Measurements from ENCODE around the gene SCGB1C1.
"Not testable (repeated sequence)": the region's sequence is repeated elsewhere in the genome, so short reads cannot be mapped to it uniquely, and the experiment has no call there.

Gene SCGB1C1

GRCh38 chr11:192674-193128, at the start of gene SCGB1C1:
Gene SCGB1C1 (plus strand): TSS chr11:193078. CDS start chr11:193100, 22 bp downstream.
- not testable (repeated sequence) for DNase-seq

GRCh38 chr11:180242-180641, 12.6 kb upstream of the SCGB1C1 start:
- DNase-seq = not testable (repeated sequence)

DNA sequence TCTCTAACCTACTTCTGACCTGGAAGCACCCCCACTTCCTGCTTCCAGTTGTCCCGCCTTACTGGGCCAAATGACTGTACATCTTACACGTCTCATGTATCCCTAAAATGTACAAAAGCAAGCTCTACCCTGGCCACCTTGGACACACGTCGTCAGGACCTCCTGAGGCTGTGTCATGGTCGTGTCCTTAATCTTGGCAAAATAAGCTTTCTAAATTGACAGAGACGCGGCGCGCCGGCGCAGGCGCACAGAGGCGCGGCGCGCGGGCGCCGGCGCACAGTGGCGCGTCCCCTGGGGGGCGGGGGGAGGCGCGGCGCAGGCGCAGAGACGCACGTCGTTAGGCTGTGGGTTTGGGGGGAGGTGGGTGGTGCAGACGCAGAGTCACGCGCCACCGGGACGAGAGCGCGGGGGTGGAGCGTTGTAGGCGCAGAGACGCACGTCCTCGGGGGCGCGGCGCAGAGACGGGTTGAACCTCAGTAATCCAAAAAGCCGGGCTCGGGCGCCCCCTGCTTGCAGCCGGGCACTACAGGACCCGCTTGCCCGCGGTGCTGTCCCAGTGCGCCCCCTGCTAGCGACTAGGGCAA, 3.6 kb upstream of the SCGB1C1 start:
- not testable (repeated sequence) for DNase-seq

GRCh38 chr11:189843-190311, 3.0 kb upstream of the SCGB1C1 start:
- peak; percentile 62 for DNase-seq

DNA sequence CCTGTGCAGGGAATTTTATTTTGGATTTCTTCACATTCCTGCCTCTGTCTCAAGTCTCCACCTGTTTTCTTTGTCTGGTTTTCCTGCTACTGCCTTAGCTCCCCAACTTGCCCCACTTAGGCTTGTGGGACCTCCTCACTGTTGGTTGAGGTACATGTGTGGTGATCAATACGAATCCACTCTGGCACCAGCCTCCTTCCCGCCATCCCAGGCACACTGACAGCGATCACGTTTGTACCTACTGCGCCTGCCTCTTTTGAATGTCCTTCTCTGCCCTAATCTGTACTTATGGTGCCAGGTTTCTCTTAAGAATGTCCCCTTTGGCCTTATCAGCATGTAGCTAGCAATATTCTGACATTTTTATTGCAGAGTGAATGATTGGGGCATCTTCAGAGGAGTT, 2.3 kb upstream of the SCGB1C1 start:
- not testable (repeated sequence) for DNase-seq

GRCh38 chr11:191490-192478, 1.1 kb upstream of the SCGB1C1 start:
- DNase-seq = peak; percentile 52

DNA sequence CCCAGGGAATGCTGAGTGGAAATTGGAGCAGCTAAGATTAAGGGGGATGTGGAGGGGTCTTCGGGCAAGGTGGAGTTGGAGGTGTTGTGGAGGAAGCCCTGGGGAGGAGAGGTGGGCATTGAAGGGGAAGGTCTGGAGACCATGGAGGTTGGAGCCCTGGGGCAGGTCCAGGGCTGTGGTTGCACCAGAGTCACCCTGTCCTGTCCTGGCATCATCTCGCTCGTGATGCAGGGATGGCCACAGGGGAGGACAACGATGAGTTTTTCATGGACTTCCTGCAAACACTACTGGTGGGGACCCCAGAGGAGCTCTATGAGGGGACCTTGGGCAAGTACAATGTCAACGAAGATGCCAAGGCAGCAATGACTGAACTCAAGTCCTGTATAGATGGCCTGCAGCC, 603 bp downstream of the SCGB1C1 start:
- not testable (repeated sequence) for DNase-seq

- DNase-seq = no peak
These were observed 4.2 kb downstream of the SCGB1C1 start for GRCh38 chr11:196786-197731.

DNA sequence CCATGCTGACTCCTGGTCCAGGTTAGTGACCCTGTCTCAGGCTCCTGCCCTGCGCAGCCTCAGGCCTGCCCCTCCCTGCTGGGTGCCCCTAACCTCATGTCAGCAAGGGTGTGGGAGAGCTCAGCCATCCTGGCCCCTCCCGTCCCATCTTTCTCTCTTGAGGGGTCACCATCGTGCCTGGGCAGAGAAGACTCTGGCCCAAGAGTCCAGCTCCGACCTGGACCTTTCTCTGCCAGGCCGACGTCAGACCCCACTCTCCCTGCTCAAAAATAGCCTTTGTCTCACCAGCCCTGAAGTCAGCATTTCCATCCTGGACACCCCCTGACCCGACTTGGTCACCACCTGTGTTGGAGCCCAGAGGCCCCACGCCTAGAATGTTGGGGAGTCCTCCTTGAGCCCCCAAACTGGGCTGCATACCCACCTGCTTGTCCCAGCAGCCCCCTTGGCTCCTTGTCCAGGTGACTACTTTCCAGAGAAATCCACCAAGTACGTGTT, 4.9 kb downstream of the SCGB1C1 start:
- DNase-seq = no peak

DNA sequence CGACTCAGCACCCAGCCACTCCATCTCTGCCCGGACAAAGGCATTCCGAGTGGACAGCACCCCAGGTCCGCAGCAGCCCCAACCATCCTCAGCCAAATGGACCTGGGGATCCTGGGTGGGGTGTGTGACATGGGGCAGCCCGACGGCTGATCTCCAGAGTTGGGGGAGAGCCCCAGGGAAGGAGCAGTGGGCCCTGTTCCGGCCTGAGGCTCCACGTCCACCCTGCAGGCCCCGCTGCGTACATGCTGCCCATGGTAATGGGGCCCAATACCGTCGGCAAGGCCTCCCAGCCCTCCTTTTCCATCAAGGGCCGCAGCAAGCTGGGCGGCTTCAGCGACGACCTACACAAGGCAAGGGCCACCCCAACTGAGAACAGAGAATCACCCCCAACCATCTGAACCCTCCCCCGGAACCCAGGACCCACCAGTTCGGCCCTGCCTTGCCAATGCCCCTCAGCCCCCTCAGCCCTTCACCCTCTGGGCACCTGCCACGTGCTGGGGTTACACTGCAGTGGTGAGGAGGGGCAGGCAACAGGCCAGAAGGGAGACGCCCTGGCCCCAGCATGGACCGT, 5.4 kb downstream of the SCGB1C1 start:
- no peak for DNase-seq

DNA sequence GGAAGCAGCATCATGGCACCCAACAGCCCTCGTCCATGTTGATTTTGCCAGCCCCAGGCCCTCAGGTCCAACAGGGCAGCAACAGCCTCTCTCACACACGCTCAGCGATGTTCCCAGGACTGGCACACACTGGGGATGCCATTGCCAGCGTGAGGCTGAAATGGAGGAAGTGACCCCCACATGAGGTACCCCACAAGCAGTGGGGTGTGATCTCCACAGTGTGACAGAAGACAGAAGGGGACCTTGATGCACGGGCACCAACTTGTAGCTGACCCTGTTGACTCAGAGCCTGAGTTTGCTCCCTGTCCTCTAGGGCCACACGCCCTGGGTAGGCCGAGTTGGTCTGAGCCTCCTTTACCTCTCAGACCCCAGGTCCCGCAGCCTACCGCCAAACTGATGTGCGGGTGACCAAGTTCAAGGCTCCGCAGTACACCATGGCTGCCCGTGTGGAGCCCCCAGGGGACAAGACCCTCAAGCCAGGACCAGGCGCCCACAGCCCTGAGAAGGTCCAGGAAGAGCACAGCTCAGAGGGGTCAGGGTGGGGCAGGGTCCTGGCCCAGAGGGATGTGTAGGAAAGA, 6.2 kb downstream of the SCGB1C1 start:
- DNase-seq = no peak

- DNase-seq = no peak
These were observed 6.9 kb downstream of the SCGB1C1 start for GRCh38 chr11:199782-200181.

DNA sequence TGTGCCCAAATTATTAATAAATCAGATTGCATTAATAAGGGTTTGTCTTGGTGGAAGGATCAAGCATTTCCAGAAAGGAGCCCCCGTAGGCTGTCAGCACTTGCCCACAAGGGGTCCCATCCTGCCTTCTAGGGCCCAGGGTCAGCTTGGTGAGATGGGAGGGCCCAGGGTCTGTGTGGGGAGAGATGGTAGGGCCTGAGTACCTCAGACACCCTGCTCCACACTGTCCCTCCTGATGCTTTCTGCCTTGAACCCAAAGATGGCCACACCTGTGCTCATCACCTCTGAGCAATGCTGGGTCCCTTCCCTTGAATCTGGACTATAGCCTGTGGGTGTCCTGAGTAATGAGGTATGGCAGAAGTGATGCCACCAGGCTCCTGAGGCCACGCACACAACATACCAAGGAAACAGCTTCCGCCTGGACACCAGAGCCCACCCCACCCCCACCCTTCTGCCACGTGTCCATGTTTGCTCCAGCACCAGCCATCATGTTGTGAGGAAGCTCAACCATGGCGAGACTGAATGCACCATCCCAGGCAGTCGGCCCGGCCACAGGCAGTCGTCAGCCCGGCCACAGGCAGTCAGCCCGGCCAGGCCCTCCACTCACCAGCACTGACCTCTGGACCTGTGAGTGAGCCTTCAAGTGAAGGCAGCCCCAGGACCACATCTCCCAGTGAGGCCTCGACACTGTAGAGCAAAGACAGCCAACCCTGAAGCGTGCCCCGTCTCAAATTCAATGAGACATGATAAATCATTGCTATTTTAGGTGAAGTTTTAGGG, 7.5 kb downstream of the SCGB1C1 start:
- no peak for DNase-seq

GRCh38 chr11:201966-202365, 9.1 kb downstream of the SCGB1C1 start:
- no peak for DNase-seq

GRCh38 chr11:202490-202889, 9.6 kb downstream of the SCGB1C1 start:
- DNase-seq = no peak

DNA sequence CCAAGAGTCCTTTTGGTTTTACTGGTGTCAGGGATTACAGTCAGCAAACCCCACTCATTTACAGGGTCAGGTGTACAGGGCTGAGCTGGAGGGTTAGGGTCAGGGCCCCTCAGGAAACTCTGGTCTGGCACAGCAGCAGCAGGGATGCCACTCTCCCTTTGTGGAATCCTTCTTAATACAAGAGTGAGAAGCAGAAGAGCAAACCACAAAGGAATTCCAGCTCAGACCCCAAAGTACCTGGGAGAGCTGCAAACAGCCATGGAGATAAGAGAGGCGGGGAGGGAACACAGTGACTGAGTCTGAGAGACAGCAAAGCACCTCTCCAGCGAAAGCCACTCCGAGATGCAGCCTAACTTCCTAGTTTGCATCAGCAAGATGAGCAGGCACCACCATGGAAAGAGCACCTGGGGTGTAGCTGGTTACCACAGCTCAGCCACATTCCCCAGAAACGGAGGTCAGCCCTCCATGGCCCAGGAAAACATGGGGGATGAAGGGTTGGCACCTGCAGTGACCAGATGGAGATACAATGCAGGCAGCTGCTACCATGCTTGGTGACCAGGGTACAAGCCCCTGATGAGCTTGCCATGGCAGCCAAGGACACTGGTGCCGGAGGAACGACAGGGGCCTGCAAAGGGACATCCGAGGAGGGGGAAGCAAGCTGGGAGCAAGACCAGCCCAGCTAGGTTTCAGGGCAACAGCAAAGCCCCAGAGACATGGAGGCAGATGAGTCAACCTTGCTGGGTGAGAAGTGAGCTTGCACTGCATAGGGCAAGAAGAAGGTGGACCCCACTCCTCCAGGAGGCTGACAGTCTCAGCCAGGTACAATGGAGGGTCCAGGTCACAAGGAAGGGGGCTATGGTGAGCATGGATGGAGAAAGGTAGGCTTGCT, 10.4 kb downstream of the SCGB1C1 start:
- no peak for DNase-seq

- no peak for DNase-seq
These were observed 11.2 kb downstream of the SCGB1C1 start for GRCh38 chr11:203945-204586.

- no peak for DNase-seq
These were observed 11.8 kb downstream of the SCGB1C1 start for GRCh38 chr11:204587-205109.
